Karpas-422 (cell line): ENCODE data around the gene RXRA. TPM values are rescaled to one million over a fixed set of nuclear protein-coding genes. Genes with fewer than 3 reads are reported as not detected.

Source experiments
- DNase-seq: peaks from one replicate; pipeline ENCODE4 v3.0.0-alpha.2; 2015
- H2AFZ ChIP-seq: fragments of 200-600 bp; sonication (generic); 2 replicates; pipeline ENCODE4 v1.6.1; 2014; ENCODE audit warnings: antibody characterized with exemption, low read length, mixed read lengths
- H3K27ac ChIP-seq: fragments of 200-600 bp; sonication (generic); 2 replicates; pipeline ENCODE4 v1.5.1; 2014; ENCODE audit warnings: mild to moderate bottlenecking, low read length, moderate library complexity
- H3K27me3 ChIP-seq: fragments of 200-600 bp; sonication (generic); 2 replicates; pipeline ENCODE4 v1.6.1; 2014; ENCODE audit warnings: low read length, mixed read lengths
- H3K36me3 ChIP-seq: fragments of 200-600 bp; sonication (generic); 2 replicates; pipeline ENCODE4 v1.6.1; 2014; ENCODE audit warnings: low read length, mixed read lengths; ENCODE audit not compliant: insufficient read depth
- H3K4me1 ChIP-seq: fragments of 200-600 bp; sonication (generic); 2 replicates; pipeline ENCODE4 v1.6.1; 2014; ENCODE audit warnings: mild to moderate bottlenecking, low read length, mixed read lengths
- H3K4me2 ChIP-seq: fragments of 200-600 bp; sonication (generic); 2 replicates; pipeline ENCODE4 v1.6.1; 2014; ENCODE audit warnings: low read length, low read depth, mild to moderate bottlenecking; ENCODE audit not compliant: poor library complexity, severe bottlenecking
- H3K4me3 ChIP-seq: fragments of 200-600 bp; sonication (generic); 2 replicates; pipeline ENCODE4 v1.5.1; 2014; ENCODE audit warnings: mild to moderate bottlenecking, antibody characterized with exemption, low read length, mixed read lengths
- H3K79me2 ChIP-seq: fragments of 200-600 bp; sonication (generic); 2 replicates; pipeline ENCODE4 v1.6.1; 2014; ENCODE audit warnings: mild to moderate bottlenecking, low read length, mixed read lengths
- H3K9ac ChIP-seq: fragments of 200-600 bp; sonication (generic); 2 replicates; pipeline ENCODE4 v1.6.0; 2014; ENCODE audit warnings: low read length
- H3K9me2 ChIP-seq: fragments of 200-600 bp; sonication (generic), shearing (Covaris generic); replicated peaks from 2 replicates; pipeline ENCODE4 v1.6.0; 2014; ENCODE audit warnings: mild to moderate bottlenecking, low read length, moderate library complexity; ENCODE audit not compliant: insufficient read depth
- H3K9me3 ChIP-seq: fragments of 300-700, 200-600 bp; sonication (generic); 2 replicates; pipeline ENCODE4 v1.6.1; 2014; ENCODE audit warnings: low read length, mixed read lengths
- H4K20me1 ChIP-seq: fragments of 200-600 bp; sonication (generic); 2 replicates; pipeline ENCODE4 v1.6.1; 2014; ENCODE audit warnings: mild to moderate bottlenecking, antibody characterized with exemption, low read length, low read depth; ENCODE audit not compliant: insufficient read depth
- total RNA-seq: library from RNA; depleted of rRNA; stranded (reverse); fragments of >200 nt; shearing (Covaris generic); gene quantifications from 2 replicates; pipeline ENCODE4 v1.2.3, GENCODE V29; 2014; ENCODE audit warnings: low replicate concordance

The RXRA gene
- total RNA-seq, 1 experiment from 2014 or later = not detected

GRCh38 chr9:134365791-134366222 lies 39.6 kb downstream of the RXRA start:
- H3K4me3 ChIP-seq = no peak overlapping the region
- no peaks in the 10 kb centered on the region for H3K79me2 ChIP-seq
- no peaks in the 10 kb centered on the region for H3K4me1 ChIP-seq
- no peak overlapping the region for H3K4me2 ChIP-seq
- H3K36me3 ChIP-seq = no peaks in the 10 kb centered on the region
- no peak overlapping the region for H3K27ac ChIP-seq
- H2AFZ ChIP-seq = no peak overlapping the region
- H3K9me3 ChIP-seq = no peaks in the 10 kb centered on the region
- H3K27me3 ChIP-seq = no peaks in the 10 kb centered on the region
- H3K9ac ChIP-seq = no peak overlapping the region
- no peak for DNase-seq
- H3K9me2 ChIP-seq = no peaks in the 10 kb centered on the region
- H4K20me1 ChIP-seq = no peaks in the 10 kb centered on the region

- DNase-seq = no peak
- Histone ChIP-seq H3K4me1 (no peaks in the 10 kb centered on the region), H3K36me3 (no peaks in the 10 kb centered on the region), H3K9me2 (no peaks in the 10 kb centered on the region), H3K4me2 (no peak overlapping the region), H3K4me3 (no peak overlapping the region), H2AFZ (no peak overlapping the region), H3K9me3 (no peaks in the 10 kb centered on the region), H3K27ac (no peak overlapping the region), H4K20me1 (no peaks in the 10 kb centered on the region), H3K79me2 (no peaks in the 10 kb centered on the region), H3K9ac (no peak overlapping the region), H3K27me3 (no peaks in the 10 kb centered on the region)
These were observed 40.2 kb downstream of the RXRA start for GRCh38 chr9:134366223-134367031.

- no peaks in the 10 kb centered on the region for H3K79me2 ChIP-seq
- no peak overlapping the region for H3K27ac ChIP-seq
- no peaks in the 10 kb centered on the region for H4K20me1 ChIP-seq
- no peaks in the 10 kb centered on the region for H3K9me3 ChIP-seq
- H3K4me3 ChIP-seq = no peak overlapping the region
- no peaks in the 10 kb centered on the region for H3K36me3 ChIP-seq
- no peak for DNase-seq
- H3K9me2 ChIP-seq = no peaks in the 10 kb centered on the region
- no peaks in the 10 kb centered on the region for H3K27me3 ChIP-seq
- no peak overlapping the region for H2AFZ ChIP-seq
- no peak overlapping the region for H3K9ac ChIP-seq
- H3K4me1 ChIP-seq = no peaks in the 10 kb centered on the region
- no peak overlapping the region for H3K4me2 ChIP-seq
These were observed 40.8 kb downstream of the RXRA start for GRCh38 chr9:134367061-134367460.

GRCh38 chr9:134367791-134368490 lies 41.7 kb downstream of the RXRA start:
- H3K79me2 ChIP-seq = no peaks in the 10 kb centered on the region
- H3K27me3 ChIP-seq = no peaks in the 10 kb centered on the region
- no peaks in the 10 kb centered on the region for H3K9me3 ChIP-seq
- no peaks in the 10 kb centered on the region for H4K20me1 ChIP-seq
- H3K9ac ChIP-seq = no peak overlapping the region
- H2AFZ ChIP-seq = no peak overlapping the region
- H3K4me1 ChIP-seq = no peaks in the 10 kb centered on the region
- H3K27ac ChIP-seq = no peak overlapping the region
- no peaks in the 10 kb centered on the region for H3K36me3 ChIP-seq
- DNase-seq = no peak
- no peaks in the 10 kb centered on the region for H3K9me2 ChIP-seq
- H3K4me3 ChIP-seq = no peak overlapping the region
- H3K4me2 ChIP-seq = no peak overlapping the region

- no peaks in the 10 kb centered on the region for H3K9me3 ChIP-seq
- H3K9ac ChIP-seq = no peak overlapping the region
- H3K27ac ChIP-seq = no peak overlapping the region
- no peaks in the 10 kb centered on the region for H3K79me2 ChIP-seq
- no peak overlapping the region for H3K4me3 ChIP-seq
- no peaks in the 10 kb centered on the region for H4K20me1 ChIP-seq
- no peak for DNase-seq
- no peak overlapping the region for H3K4me2 ChIP-seq
- no peaks in the 10 kb centered on the region for H3K4me1 ChIP-seq
- no peaks in the 10 kb centered on the region for H3K27me3 ChIP-seq
- no peaks in the 10 kb centered on the region for H3K9me2 ChIP-seq
- no peaks in the 10 kb centered on the region for H3K36me3 ChIP-seq
- no peak overlapping the region for H2AFZ ChIP-seq
These were observed 42.3 kb downstream of the RXRA start for GRCh38 chr9:134368571-134368970.

- Histone ChIP-seq H4K20me1 (no peaks in the 10 kb centered on the region), H2AFZ (no peak overlapping the region), H3K9me2 (no peaks in the 10 kb centered on the region), H3K9ac (no peak overlapping the region), H3K4me3 (no peak overlapping the region), H3K4me1 (no peaks in the 10 kb centered on the region), H3K9me3 (no peaks in the 10 kb centered on the region), H3K36me3 (no peaks in the 10 kb centered on the region), H3K27me3 (no peaks in the 10 kb centered on the region), H3K79me2 (no peaks in the 10 kb centered on the region), H3K27ac (no peak overlapping the region), H3K4me2 (no peak overlapping the region)
- DNase-seq = no peak
These were observed 43.4 kb downstream of the RXRA start for GRCh38 chr9:134369416-134370212.

GRCh38 chr9:134370213-134370492 lies 43.9 kb downstream of the RXRA start:
- H3K79me2 ChIP-seq = no peaks in the 10 kb centered on the region
- H3K27me3 ChIP-seq = no peaks in the 10 kb centered on the region
- no peaks in the 10 kb centered on the region for H3K9me2 ChIP-seq
- H4K20me1 ChIP-seq = 0 out of 2 replicates have a peak, but pooled peaks cover 4% of the 10 kb centered on the region
- H3K36me3 ChIP-seq = no peaks in the 10 kb centered on the region
- no peak overlapping the region for H2AFZ ChIP-seq
- H3K4me3 ChIP-seq = no peak overlapping the region
- H3K27ac ChIP-seq = no peak overlapping the region
- H3K4me1 ChIP-seq = no peaks in the 10 kb centered on the region
- H3K9ac ChIP-seq = no peak overlapping the region
- DNase-seq = no peak
- H3K4me2 ChIP-seq = no peak overlapping the region
- no peaks in the 10 kb centered on the region for H3K9me3 ChIP-seq

- H3K4me3 ChIP-seq = no peak overlapping the region
- no peaks in the 10 kb centered on the region for H3K79me2 ChIP-seq
- H2AFZ ChIP-seq = no peak overlapping the region
- H3K9ac ChIP-seq = no peak overlapping the region
- no peaks in the 10 kb centered on the region for H3K27me3 ChIP-seq
- no peak for DNase-seq
- 0 out of 2 replicates have a peak, but pooled peaks cover 4% of the 10 kb centered on the region for H4K20me1 ChIP-seq
- no peak overlapping the region for H3K4me2 ChIP-seq
- H3K27ac ChIP-seq = no peak overlapping the region
- H3K9me3 ChIP-seq = no peaks in the 10 kb centered on the region
- H3K36me3 ChIP-seq = no peaks in the 10 kb centered on the region
- no peaks in the 10 kb centered on the region for H3K9me2 ChIP-seq
- H3K4me1 ChIP-seq = no peaks in the 10 kb centered on the region
These were observed 44.4 kb downstream of the RXRA start for GRCh38 chr9:134370638-134371037.
